HG02759 (cell line): Measurements from ENCODE around the gene A1CF.

Experiments used
- ATAC-seq: cut with Tn5 transposase; IDR thresholded peaks from one replicate; pipeline ENCODE4 v1.9.1; 2021; ENCODE audit warnings: mild to moderate bottlenecking, moderate library complexity; ENCODE audit not compliant: unreplicated experiment

The A1CF gene

GRCh38 chr10:50862719-50863118 lies 22.7 kb downstream of the A1CF start:
- ATAC-seq, result no peak

- ATAC-seq, result no peak
Observed at GRCh38 chr10:50861370-50861769, 24.1 kb downstream of the A1CF start.

- no peak for ATAC-seq
Observed at GRCh38 chr10:50857579-50857978, 27.8 kb downstream of the A1CF start.

- ATAC-seq, result no peak
Observed at GRCh38 chr10:50855461-50855860, 30.0 kb downstream of the A1CF start.

- no peak for ATAC-seq
Observed at GRCh38 chr10:50855015-50855414, 30.4 kb downstream of the A1CF start.

GRCh38 chr10:50853557-50853956 lies 31.9 kb downstream of the A1CF start:
- ATAC-seq, result no peak

GRCh38 chr10:50851884-50852671 lies 33.3 kb downstream of the A1CF start:
- ATAC-seq, result no peak

GRCh38 chr10:50850578-50851230 lies 34.7 kb downstream of the A1CF start:
- ATAC-seq, result no peak

GRCh38 chr10:50846753-50847152 lies 38.7 kb downstream of the A1CF start:
- ATAC-seq, result no peak

GRCh38 chr10:50837095-50837494 lies 48.3 kb downstream of the A1CF start:
- no peak for ATAC-seq

- ATAC-seq, result no peak
Observed at GRCh38 chr10:50832171-50832751, 53.2 kb downstream of the A1CF start.

- ATAC-seq, result no peak
Observed at GRCh38 chr10:50830066-50830465, 55.4 kb downstream of the A1CF start.

GRCh38 chr10:50824782-50825181 lies 60.6 kb downstream of the A1CF start:
- no peak for ATAC-seq

- no peak for ATAC-seq
Observed at GRCh38 chr10:50823789-50824188, 61.6 kb downstream of the A1CF start.

GRCh38 chr10:50809596-50809995 lies 75.8 kb downstream of the A1CF start:
- ATAC-seq, result no peak

GRCh38 chr10:50807851-50808776 lies 77.3 kb downstream of the A1CF start:
- ATAC-seq, result no peak

GRCh38 chr10:50805981-50806622 lies 79.3 kb downstream of the A1CF start:
- ATAC-seq, result no peak

GRCh38 chr10:50799595-50799994 lies 85.8 kb downstream of the A1CF start:
- ATAC-seq, result no peak

GRCh38 chr10:50798297-50798696 lies 87.1 kb downstream of the A1CF start:
- no peak for ATAC-seq

- ATAC-seq, result no peak
Observed at GRCh38 chr10:50796693-50797092, 88.7 kb downstream of the A1CF start.

GRCh38 chr10:50794490-50794889 lies 90.9 kb downstream of the A1CF start:
- ATAC-seq, result no peak
